PC-3 (cell line): ENCODE results near the gene ZNF766. TPM values are rescaled to one million over a fixed set of nuclear protein-coding genes. Genes with fewer than 3 reads are reported as not detected.
"Not testable (repeated sequence)": the region's sequence is repeated elsewhere in the genome, so short reads cannot be mapped to it uniquely, and the experiment has no call there.

Experiments used
- ATAC-seq: fragments of 200-7000 bp; cut with Tn5 transposase; 2 replicates; pipeline ENCODE4 v1.9.1; 2020; ENCODE audit warnings: mild to moderate bottlenecking, moderate library complexity
- BruUV-seq: library from RNA; stranded (reverse); fragments of 400-500 nt; replicated peaks from 2 replicates; lab custom pipeline; 2021; lab: Mats Ljungman, UMichigan
- CTCF ChIA-PET: fragments of 300-600 bp; sonication (Branson Sonifier 250); formaldehyde crosslinking; loops from one replicate; lab custom pipeline; 2022; ENCODE audit warnings: antibody characterized with exemption; lab: Charles Lee
- POLR2A ChIA-PET: fragments of 300-600 bp; sonication (Branson Sonifier 250); formaldehyde crosslinking; loops from one replicate; lab custom pipeline; 2022; ENCODE audit warnings: antibody characterized with exemption; ENCODE audit not compliant: unreplicated experiment; lab: Charles Lee
- DNase-seq: peaks from one replicate; pipeline ENCODE4 v3.0.0-alpha.2; 2015
- H2AFZ ChIP-seq: fragments of 300-600 bp; sonication (generic); 2 replicates; pipeline ENCODE4 v1.6.0; 2016; ENCODE audit warnings: antibody characterized with exemption, low read length
- H3F3A ChIP-seq: fragments of 300-600 bp; sonication (generic); one replicate; pipeline ENCODE4 v1.6.0; 2017; ENCODE audit warnings: antibody characterized with exemption, low read length, control low read depth, mild to moderate bottlenecking; ENCODE audit not compliant: unreplicated experiment
- H3K27ac ChIP-seq: fragments of 300-600 bp; sonication (generic); 2 replicates; pipeline ENCODE4 v1.5.1; 2016; ENCODE audit warnings: mild to moderate bottlenecking, low read length
- H3K27me3 ChIP-seq: fragments of 300-600 bp; sonication (generic); 2 replicates; pipeline ENCODE4 v1.6.1; 2016; ENCODE audit warnings: low read length, mixed read lengths
- H3K36me3 ChIP-seq: fragments of 300-600 bp; sonication (generic); 2 replicates; pipeline ENCODE4 v1.6.1; 2016; ENCODE audit warnings: low read depth, mixed run types, low read length, mixed read lengths
- H3K4me1 ChIP-seq: fragments of 300-600 bp; sonication (generic); 2 replicates; pipeline ENCODE4 v1.5.1; 2016; ENCODE audit warnings: low read length; ENCODE audit not compliant: insufficient read depth
- H3K4me2 ChIP-seq: fragments of 300-600 bp; sonication (generic); 2 replicates; pipeline ENCODE4 v1.6.0; 2016; ENCODE audit warnings: low read length
- H3K4me3 ChIP-seq: fragments of 300-600 bp; sonication (generic); 2 replicates; pipeline ENCODE4 v1.5.1; 2016; ENCODE audit warnings: mild to moderate bottlenecking, low read length, mixed read lengths
- H3K79me2 ChIP-seq: fragments of 300-600 bp; sonication (generic); 2 replicates; pipeline ENCODE4 v1.6.1; 2017; ENCODE audit warnings: low read length, mixed read lengths
- H3K9ac ChIP-seq: fragments of 300-600 bp; sonication (generic); 2 replicates; pipeline ENCODE4 v1.6.0; 2016; ENCODE audit warnings: mild to moderate bottlenecking, low read length
- H3K9me2 ChIP-seq: fragments of 300-600 bp; sonication (generic); replicated peaks from 2 replicates; pipeline ENCODE4 v1.6.1; 2016; ENCODE audit warnings: mixed run types, low read length, mixed read lengths
- H3K9me3 ChIP-seq: fragments of 300-600 bp; sonication (generic); 2 replicates; pipeline ENCODE4 v1.6.1; 2016; ENCODE audit warnings: low read length, mixed read lengths
- H4K20me1 ChIP-seq: fragments of 300-600 bp; sonication (generic); 2 replicates; pipeline ENCODE4 v1.6.1; 2016; ENCODE audit warnings: low read length, mixed read lengths
- EZH2 ChIP-seq: fragments of 300-600 bp; sonication (generic); IDR thresholded peaks from one replicate; pipeline ENCODE4 v1.6.1; 2017; ENCODE audit warnings: antibody characterized with exemption, mild to moderate bottlenecking, low read length; ENCODE audit not compliant: unreplicated experiment
- EZH2phosphoT487 ChIP-seq: fragments of 300-600 bp; sonication (generic); IDR thresholded peaks from 2 replicates; pipeline ENCODE4 v1.6.1; 2018; ENCODE audit warnings: mild to moderate bottlenecking, antibody characterized with exemption, low read length, borderline replicate concordance
- intact Hi-C: fragments of 100-400 bp; cut with micrococcal nuclease; formaldehyde crosslinking; loops from 2 replicates; pipeline ENCODE4 v1.9.0; 2023
- total RNA-seq: library from RNA; depleted of rRNA; stranded (reverse); fragments of >200 nt; gene quantifications from 2 replicates; pipeline ENCODE4 v1.2.3, GENCODE V29; 2014
- TF ChIP-seq, protein P1 (sequence below): fragments of 300-600 bp; sonication (generic); conservative IDR thresholded peaks from 2 replicates; pipeline ENCODE4 v1.5.1; 2017; ENCODE audit warnings: antibody characterized with exemption, low read depth, mild to moderate bottlenecking, low read length

ZNF766 gene
- total RNA-seq, 1 experiment from 2014 or later: 11.7 TPM

DNA sequence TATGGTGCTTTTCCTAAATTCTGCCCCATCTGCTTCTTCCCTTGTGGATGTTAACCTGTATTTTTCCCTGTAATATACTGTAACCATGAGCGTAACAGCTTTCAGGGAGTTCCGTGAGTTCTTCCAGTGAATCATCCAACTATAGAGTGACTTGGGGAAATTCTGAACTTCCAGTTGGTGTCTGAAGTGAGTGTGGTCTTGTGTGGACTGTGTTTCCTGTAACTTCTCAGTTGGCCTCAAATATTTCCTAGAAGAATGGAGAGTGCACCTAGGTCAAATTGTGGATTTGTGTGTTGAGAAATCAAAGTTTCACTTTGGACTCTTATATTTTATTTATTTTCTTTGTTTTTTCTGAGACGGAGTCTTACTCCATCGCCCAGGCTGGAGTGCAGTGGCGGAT, 11.0 kb upstream of the ZNF766 start:
- Histone ChIP-seq H4K20me1 (no peaks in the 10 kb centered on the region), H3K27me3 (no peaks in the 10 kb centered on the region), H3K27ac (no peak overlapping the region), H3K9ac (no peak overlapping the region), H3K9me2 (no peaks in the 10 kb centered on the region), H3K4me2 (no peak overlapping the region), H3K9me3 (peaks cover 14% of the 10 kb centered on the region), H3F3A (no peaks in the 10 kb centered on the region), H3K4me3 (no peak overlapping the region), H3K79me2 (no peaks in the 10 kb centered on the region), H3K4me1 (no peaks in the 10 kb centered on the region), H2AFZ (no peak overlapping the region), H3K36me3 (no peaks in the 10 kb centered on the region)
- DNase-seq: no peak
- intact Hi-C loops: no loop called here
- TF ChIP-seq, protein P1, sequence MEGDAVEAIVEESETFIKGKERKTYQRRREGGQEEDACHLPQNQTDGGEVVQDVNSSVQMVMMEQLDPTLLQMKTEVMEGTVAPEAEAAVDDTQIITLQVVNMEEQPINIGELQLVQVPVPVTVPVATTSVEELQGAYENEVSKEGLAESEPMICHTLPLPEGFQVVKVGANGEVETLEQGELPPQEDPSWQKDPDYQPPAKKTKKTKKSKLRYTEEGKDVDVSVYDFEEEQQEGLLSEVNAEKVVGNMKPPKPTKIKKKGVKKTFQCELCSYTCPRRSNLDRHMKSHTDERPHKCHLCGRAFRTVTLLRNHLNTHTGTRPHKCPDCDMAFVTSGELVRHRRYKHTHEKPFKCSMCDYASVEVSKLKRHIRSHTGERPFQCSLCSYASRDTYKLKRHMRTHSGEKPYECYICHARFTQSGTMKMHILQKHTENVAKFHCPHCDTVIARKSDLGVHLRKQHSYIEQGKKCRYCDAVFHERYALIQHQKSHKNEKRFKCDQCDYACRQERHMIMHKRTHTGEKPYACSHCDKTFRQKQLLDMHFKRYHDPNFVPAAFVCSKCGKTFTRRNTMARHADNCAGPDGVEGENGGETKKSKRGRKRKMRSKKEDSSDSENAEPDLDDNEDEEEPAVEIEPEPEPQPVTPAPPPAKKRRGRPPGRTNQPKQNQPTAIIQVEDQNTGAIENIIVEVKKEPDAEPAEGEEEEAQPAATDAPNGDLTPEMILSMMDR: no peak
- TF ChIP-seq EZH2phosphoT487 (no peak), EZH2 (no peak)
- no TSS peak for BruUV-seq
- ATAC-seq: no peak
- CTCF ChIA-PET: no interaction called here
- POLR2A ChIA-PET: no interaction called here

DNA sequence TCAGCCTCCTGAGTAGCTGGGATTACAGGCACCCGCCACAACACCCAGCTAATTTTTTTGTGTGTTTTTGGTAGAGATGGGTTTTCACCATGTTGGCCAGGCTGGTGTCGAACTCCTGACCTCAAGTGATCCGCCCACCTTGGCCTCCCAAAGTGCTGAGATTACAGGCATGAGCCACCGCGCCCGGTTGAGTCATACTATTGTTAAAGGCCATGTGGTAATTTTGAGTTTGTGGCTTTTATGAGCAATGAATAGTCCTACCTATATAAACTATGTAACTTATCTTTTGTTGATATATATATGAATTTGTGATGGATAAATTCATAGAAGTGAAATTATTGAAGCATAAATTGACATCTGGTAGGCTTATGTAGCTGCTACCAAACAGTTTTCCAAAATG, 3.8 kb upstream of the ZNF766 start:
- H3K36me3 ChIP-seq, H3K27me3 ChIP-seq, H3K4me1 ChIP-seq, H3K27ac ChIP-seq, BruUV-seq, intact Hi-C loops, H4K20me1 ChIP-seq, H3K4me2 ChIP-seq, CTCF ChIA-PET, H3K9me2 ChIP-seq, H2AFZ ChIP-seq, ATAC-seq, H3K4me3 ChIP-seq, POLR2A ChIA-PET, H3K9ac ChIP-seq, H3F3A ChIP-seq: not testable (repeated sequence)
- peaks cover 11% of the 10 kb centered on the region for H3K79me2 ChIP-seq
- DNase-seq: peak; percentile 57
- H3K9me3 ChIP-seq: peaks cover 26% of the 10 kb centered on the region; the same call in 1 of the 2 replicates

DNA sequence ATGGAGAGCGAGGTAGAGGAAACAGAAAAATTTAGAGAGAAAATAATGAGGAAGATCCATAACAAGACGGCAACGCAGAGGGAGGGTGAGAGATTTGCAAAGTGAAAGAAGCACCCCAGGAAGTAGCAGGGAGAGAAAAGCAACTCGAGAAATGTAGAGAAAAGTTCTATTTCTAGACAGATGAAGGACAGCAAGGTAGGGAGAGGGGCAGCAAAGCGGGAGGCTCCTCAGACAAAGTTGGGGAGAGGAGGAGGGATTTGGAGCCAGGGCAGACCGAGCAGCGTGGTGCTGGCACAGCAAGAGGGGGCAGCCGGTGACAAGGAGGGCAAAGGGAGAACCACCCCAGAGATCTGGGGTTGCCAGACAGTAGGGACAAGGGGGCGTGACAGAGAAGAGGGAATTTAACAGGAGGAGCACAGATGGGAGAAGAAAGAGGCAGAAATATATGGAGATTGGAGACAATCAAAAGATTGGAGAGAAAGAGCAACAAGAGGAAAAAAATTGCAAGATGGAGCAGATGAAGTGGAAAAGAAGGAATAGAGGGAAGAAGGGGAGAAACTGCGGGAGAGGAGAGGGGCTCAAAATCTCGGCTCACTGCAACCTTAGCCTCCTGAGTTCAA, 989 bp downstream of the ZNF766 start:
- Histone ChIP-seq H3K4me3 (peak overlapping the region; percentile 97), H3K9me2 (no peaks in the 10 kb centered on the region), H3K27me3 (no peaks in the 10 kb centered on the region), H3K27ac (peak overlapping the region; percentile 84), H3K4me2 (peak overlapping the region; percentile 94), H3K9me3 (peaks cover 14% of the 10 kb centered on the region; the same call in 1 of the 2 replicates), H4K20me1 (no peaks in the 10 kb centered on the region), H3K4me1 (peaks cover 12% of the 10 kb centered on the region; the same call in 1 of the 2 replicates), H3K79me2 (peaks cover 54% of the 10 kb centered on the region), H3F3A (no peaks in the 10 kb centered on the region), H3K36me3 (peaks cover 40% of the 10 kb centered on the region), H3K9ac (peak overlapping the region; percentile 99), H2AFZ (peak overlapping the region; percentile 88)
- no peak for TF ChIP-seq EZH2
- TF ChIP-seq, protein P1: no peak
- no peak for TF ChIP-seq EZH2phosphoT487
- 0 out of 2 replicates have a peak, but pooled peaks have one; percentile 3 for ATAC-seq
- ChIA-PET POLR2A (interaction anchor here (0.6 kb wide), 1 partner anchor 338 kb away, joined by 3 read pairs; no protein-coding TSS in a partner anchor), CTCF (no interaction called here)
- intact Hi-C loops: no loop called here
- no peak for DNase-seq
- no TSS peak for BruUV-seq
